T-cell (primary cell): ENCODE data around the gene LYZ. TPM values are rescaled to one million over a fixed set of nuclear protein-coding genes. Genes with fewer than 3 reads are reported as not detected.

Experiments
- ATAC-seq, 4 experiments: fragments of 200-7000 bp in 3 of 4; fragments of 150-1000 bp in 1 of 4; cut with Tn5 transposase; replicated peaks in 1 of 4; 1 replicate in 3 of 4; 2 replicates in 1 of 4; pipeline ENCODE4 v1.10.0; 2021; ENCODE audit warnings: moderate library complexity in 3 of 4, mild to moderate bottlenecking in 2 of 4, moderate number of reproducible peaks in 1 of 4
- CTCF ChIA-PET, 2 donors: fragments of 300-600 bp; sonication (Branson Sonifier 250); formaldehyde crosslinking; loops; one replicate each; lab custom pipeline; 2022; ENCODE audit warnings: antibody characterized with exemption in 2 of 2; lab: Charles Lee
- POLR2A ChIA-PET, 2 donors: fragments of 300-600 bp; sonication (Branson Sonifier 250); formaldehyde crosslinking; loops; one replicate each; lab custom pipeline; 2022; ENCODE audit warnings: antibody characterized with exemption in 2 of 2; lab: Charles Lee
- DNase-seq, 35 experiments: peaks; one replicate each; pipeline versions ENCODE4 v3.0.0 to v3.0.0-alpha.2; 2013 to 2023
- H3K27ac ChIP-seq: one replicate; pipeline ENCODE4 v1.5.1; 2013; ENCODE audit warnings: low read length
- H3K27me3 ChIP-seq, 2 experiments: replicated peaks in 1 of 2; 1 replicate in 1 of 2; 2 replicates in 1 of 2; pipeline versions ENCODE4 v1.6.1 to v1.7.0; 2013; ENCODE audit warnings: low read length in 1 of 2, mixed read lengths in 1 of 2; ENCODE audit not compliant: control insufficient read depth in 2 of 2, insufficient read depth in 2 of 2; ENCODE audit errors: extremely low read depth in 1 of 2
- H3K36me3 ChIP-seq, 2 donors: 1 replicate in 1 of 2; 2 replicates in 1 of 2; pipeline versions ENCODE4 v1.6.1 to v1.7.0; 2013; ENCODE audit warnings: low read length in 1 of 2; ENCODE audit not compliant: control insufficient read depth in 2 of 2, insufficient read depth in 1 of 2; ENCODE audit errors: extremely low read depth in 1 of 2
- H3K4me1 ChIP-seq, 2 experiments: 1 replicate in 1 of 2; 2 replicates in 1 of 2; pipeline versions ENCODE4 v1.6.1 to v1.7.0; 2013; ENCODE audit warnings: low read length in 2 of 2, mixed read lengths in 1 of 2; ENCODE audit not compliant: insufficient read depth in 2 of 2, control insufficient read depth in 1 of 2; ENCODE audit errors: extremely low read depth in 1 of 2
- H3K4me3 ChIP-seq, 2 donors: 1 replicate in 1 of 2; 2 replicates in 1 of 2; pipeline versions ENCODE4 v1.5.1 to v1.7.0; 2013; ENCODE audit warnings: mild to moderate bottlenecking in 2 of 2, low read length in 1 of 2, moderate library complexity in 1 of 2; ENCODE audit not compliant: control insufficient read depth in 1 of 2; ENCODE audit errors: extremely low read depth in 1 of 2
- H3K9me3 ChIP-seq: 2 replicates; pipeline ENCODE4 v1.7.0; 2013
- H3K27ac Mint-ChIP-seq, 2 donors: one replicate each; pipeline ENCODE4 v1.8.0; 2020 to 2021; ENCODE audit warnings: mild to moderate bottlenecking in 2 of 2, mixed read lengths in 2 of 2
- H3K27me3 Mint-ChIP-seq, 2 donors: one replicate each; pipeline ENCODE4 v1.8.0; 2021 to 2022; ENCODE audit warnings: mixed read lengths in 2 of 2
- H3K36me3 Mint-ChIP-seq: one replicate; pipeline ENCODE4 v1.8.0; 2021; ENCODE audit warnings: mixed read lengths
- H3K4me1 Mint-ChIP-seq, 3 donors: one replicate each; pipeline ENCODE4 v1.8.0; 2020 to 2022; ENCODE audit warnings: mixed read lengths in 3 of 3, mild to moderate bottlenecking in 1 of 3
- H3K4me3 Mint-ChIP-seq, 3 donors: one replicate each; pipeline ENCODE4 v1.8.0; 2020 to 2022; ENCODE audit warnings: mild to moderate bottlenecking in 3 of 3, mixed read lengths in 3 of 3, moderate library complexity in 3 of 3
- H3K9me3 Mint-ChIP-seq, 3 donors: one replicate each; pipeline ENCODE4 v1.8.0; 2020 to 2022; ENCODE audit warnings: mixed read lengths in 3 of 3
- WGBS: methylation state at CpG from one replicate; pipeline ENCODE4 v1.1.5; 2013; ENCODE audit warnings: missing lambda C conversion rate; ENCODE audit not compliant: insufficient coverage; 5-methylcytosine and 5-hydroxymethylcytosine counted together
- total RNA-seq, 35 experiments: library from RNA in 6 of 35; stranded (reverse) in 6 of 35; fragments of 120-200 nt in 1 of 35; gene quantifications; one replicate each; pipeline versions ENCODE4 v1.2.1 to v1.2.4 and lab custom pipeline; 2013 to 2026

Gene LYZ
- total RNA-seq, 5 donors from 2014 or later (not counting 1 experiment from before 2014, with no cell fraction given) = 3.4 to 17.4 (median 5.0) TPM

DNA sequence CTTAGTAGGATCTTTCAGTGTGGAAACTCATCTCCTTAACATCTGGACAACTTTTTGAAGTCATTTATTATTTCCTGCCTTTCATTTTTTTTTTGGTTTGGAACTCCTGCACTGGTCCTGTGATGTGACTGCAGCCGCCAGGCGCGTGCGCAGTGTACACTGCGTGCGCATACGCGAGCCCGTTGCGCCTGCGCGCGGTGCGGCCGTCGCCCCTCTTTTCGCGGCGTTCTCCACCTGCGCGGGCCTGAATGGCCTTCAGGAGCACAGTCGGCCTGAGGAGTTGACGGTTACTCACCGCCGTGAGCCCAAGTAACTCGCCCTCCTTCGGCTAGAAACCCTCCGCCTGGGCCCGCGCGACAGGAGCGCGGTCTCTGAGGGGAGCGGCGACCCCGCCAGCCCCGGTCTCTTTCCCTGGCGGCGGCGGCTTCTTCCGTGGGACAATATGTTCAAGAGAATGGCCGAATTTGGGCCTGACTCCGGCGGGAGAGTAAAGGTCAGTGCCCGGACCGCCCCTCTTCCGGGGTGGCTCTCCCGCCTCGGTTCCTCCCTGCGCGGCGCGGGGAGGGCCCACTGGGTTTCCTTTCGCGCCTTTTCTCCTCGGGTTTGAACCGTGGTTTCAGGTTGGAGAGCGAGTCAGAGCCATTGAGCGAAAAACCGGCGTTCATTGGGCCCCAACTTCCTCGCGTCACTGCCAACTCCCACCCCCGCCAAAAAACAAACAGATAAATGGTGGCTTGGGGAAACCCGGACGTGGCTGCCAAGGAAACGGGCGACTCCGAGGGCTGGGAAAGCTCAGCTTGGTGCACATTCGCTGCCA is 11.6 kb downstream of the LYZ start, which contains the start of gene YEATS4:
YEATS4 (plus strand) TSS at position 213 of the 817 bp plus-strand sequence; CDS start at position 443, 230 bp downstream.
- Histone ChIP-seq H3K4me1 (peaks cover 8 to 25% of the 10 kb centered on the region in 2 experiments), H3K9me3 (no peaks in the 10 kb centered on the region), H3K4me3 (peak within 1 kb of the TSS; percentile 64 to 97), H3K27me3 (no peaks in the 10 kb centered on the region), H3K36me3 (peaks cover 0 to 2% of the 10 kb centered on the region in 2 donors), H3K27ac (peak within 1 kb of the TSS; percentile 99)
- Mint-ChIP-seq H3K4me3 (peak within 1 kb of the TSS; percentile 82 to 89 (median 88)), H3K9me3 (no peaks in the 10 kb centered on the region), H3K27me3 (peaks cover under 1% of the 10 kb centered on the region in 2 donors), H3K36me3 (peaks cover 4% of the 10 kb centered on the region), H3K27ac (peak within 1 kb of the TSS; percentile 82 to 87), H3K4me1 (peaks cover 26 to 38% (median 27%) of the 10 kb centered on the region in 3 donors)
- ATAC-seq (peak; percentile 85 to 90 (median 90)), DNase-seq (peak; percentile 59 to 93 (median 83))
- under 1% methylated on average over 69 of the region's 70 CpGs for WGBS
- ChIA-PET CTCF (interaction anchor here in 1 of 2 donors (0.7 to 3.9 kb wide), 2 partner anchors 67 to 210 kb away, joined by 4 to 94 read pairs; no protein-coding TSS in a partner anchor), POLR2A (interaction anchor here in 1 of 2 donors (1.0 to 2.2 kb wide), 2 partner anchors 29 to 211 kb away, joined by 3 to 8 read pairs; no protein-coding TSS in a partner anchor)

DNA sequence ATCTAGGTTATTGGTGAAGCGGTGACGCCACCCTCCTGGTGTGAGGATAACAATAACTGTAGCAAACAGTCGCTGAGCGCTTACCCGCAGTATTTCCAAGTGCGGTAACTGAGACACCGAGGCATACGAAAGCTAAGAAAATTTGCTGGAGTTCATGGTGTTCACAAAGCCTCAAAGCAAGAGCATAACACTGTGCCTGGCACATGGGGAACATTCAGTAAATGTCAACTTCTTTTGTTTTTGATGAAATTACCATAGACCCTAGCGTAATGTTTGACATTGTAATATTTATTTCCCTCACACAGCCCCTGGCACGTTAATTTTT is 12.1 kb downstream of the LYZ start:
- WGBS = 0% methylated on average over 8 of the region's 10 CpGs
- H3K4me3 Mint-ChIP-seq = peak overlapping the region; percentile 82 to 89 (median 88)
- H3K27ac Mint-ChIP-seq = peak overlapping the region; percentile 82 to 87
- Histone ChIP-seq H3K36me3 (peaks cover 0 to 2% of the 10 kb centered on the region in 2 donors), H3K27ac (peak overlapping the region; percentile 99), H3K27me3 (no peaks in the 10 kb centered on the region), H3K4me1 (peaks cover 8 to 25% of the 10 kb centered on the region in 2 experiments), H3K4me3 (peak overlapping the region; percentile 64 to 97), H3K9me3 (no peaks in the 10 kb centered on the region)
- H3K9me3 Mint-ChIP-seq = no peaks in the 10 kb centered on the region
- DNase-seq (no peak), ATAC-seq (no peak)
- ChIA-PET POLR2A (interaction anchor here in 1 of 2 donors (1.0 to 2.2 kb wide), 2 partner anchors 29 to 210 kb away, joined by 3 to 8 read pairs; no protein-coding TSS in a partner anchor), CTCF (interaction anchor here in 1 of 2 donors (0.7 kb wide), 1 partner anchor 67 kb away, joined by 4 read pairs; no protein-coding TSS in a partner anchor)
- peaks cover 26 to 38% (median 27%) of the 10 kb centered on the region in 3 donors for H3K4me1 Mint-ChIP-seq
- peaks cover 4% of the 10 kb centered on the region for H3K36me3 Mint-ChIP-seq
- no peaks in the 10 kb centered on the region for H3K27me3 Mint-ChIP-seq

DNA sequence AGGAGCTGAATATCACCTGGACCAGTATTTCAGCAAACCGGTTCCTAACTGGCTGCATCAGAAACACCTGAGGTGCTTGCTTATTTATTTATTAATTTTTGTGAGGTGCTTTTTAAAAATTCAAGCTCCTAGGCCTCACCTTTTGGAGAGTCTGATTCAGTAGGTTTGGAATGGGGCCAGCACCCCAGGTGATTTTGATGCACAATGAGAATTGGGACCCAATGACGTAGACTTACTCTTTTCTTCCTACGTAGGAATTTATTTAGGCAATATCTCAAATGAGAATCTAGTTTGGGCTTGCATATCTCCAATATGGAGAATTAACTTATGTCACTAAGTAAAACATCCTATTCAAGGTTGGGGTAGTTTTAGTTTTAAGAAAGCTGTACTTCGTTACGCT is 18.6 kb downstream of the LYZ start:
- H3K36me3 Mint-ChIP-seq = peaks cover 37% of the 10 kb centered on the region
- no peak overlapping the region for H3K27ac Mint-ChIP-seq
- WGBS = no CpG with 5 or more reads among the region's 5 CpGs
- peaks cover 6 to 13% (median 8%) of the 10 kb centered on the region in 3 donors for H3K4me1 Mint-ChIP-seq
- no peak overlapping the region for H3K27ac ChIP-seq
- CTCF ChIA-PET = interaction anchor here (0.6 to 1.4 kb wide), 5 partner anchors 9 to 213 kb away, joined by 3 to 6 read pairs (median 3); no protein-coding TSS in a partner anchor
- no peaks in the 10 kb centered on the region for H3K9me3 Mint-ChIP-seq
- POLR2A ChIA-PET = no interaction called here
- no peak overlapping the region for H3K4me3 Mint-ChIP-seq
- DNase-seq = no peak
- H3K36me3 ChIP-seq = peaks cover 2 to 40% of the 10 kb centered on the region in 2 donors
- no peaks in the 10 kb centered on the region for H3K9me3 ChIP-seq
- ATAC-seq = no peak
- H3K4me3 ChIP-seq = no peak overlapping the region
- H3K27me3 ChIP-seq = no peaks in the 10 kb centered on the region
- no peaks in the 10 kb centered on the region for H3K27me3 Mint-ChIP-seq
- no peaks in the 10 kb centered on the region for H3K4me1 ChIP-seq

DNA sequence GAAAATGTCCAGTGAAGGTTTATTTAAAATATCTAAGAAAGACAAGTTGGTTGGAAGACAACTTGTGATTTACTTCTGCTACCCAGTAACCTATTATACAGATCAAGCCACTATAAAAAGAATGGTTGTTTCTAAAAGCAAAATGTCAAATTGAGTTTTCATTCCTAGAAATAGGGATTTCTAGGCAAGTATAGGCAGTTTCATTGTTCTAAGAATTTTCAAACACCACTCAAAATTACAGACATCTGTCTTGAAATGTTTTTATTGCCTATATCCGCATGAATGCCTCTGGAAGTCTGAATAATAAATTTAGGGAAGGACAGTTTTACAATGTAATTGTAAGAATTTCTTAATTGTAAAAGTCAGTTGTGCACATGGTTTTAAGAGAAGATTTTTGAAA is 20.0 kb downstream of the LYZ start:
- H3K4me1 Mint-ChIP-seq = peaks cover 4 to 13% (median 8%) of the 10 kb centered on the region in 3 donors

DNA sequence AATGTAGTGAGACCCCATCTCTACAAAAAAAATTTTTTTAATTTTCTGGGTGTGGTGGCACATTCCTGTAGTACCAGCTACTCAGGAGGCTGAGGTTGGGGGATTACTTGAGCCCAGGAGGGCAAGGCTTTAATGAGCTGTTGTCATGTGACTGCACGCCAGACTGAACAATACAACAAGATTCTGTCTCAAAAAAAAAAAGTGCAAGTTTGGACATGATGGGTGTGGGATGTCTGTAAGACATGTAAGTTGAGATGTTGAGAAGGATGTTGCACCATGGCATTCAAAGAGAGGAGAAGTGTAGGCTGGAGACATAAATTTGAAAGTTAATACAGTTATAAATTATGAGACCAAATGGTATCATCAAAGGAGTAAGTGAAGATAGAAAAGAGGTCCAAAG is 34.9 kb downstream of the LYZ start:
- Histone ChIP-seq H3K27ac (no peak overlapping the region), H3K36me3 (peaks cover 0 to 16% of the 10 kb centered on the region in 2 donors), H3K9me3 (no peaks in the 10 kb centered on the region), H3K4me1 (no peaks in the 10 kb centered on the region), H3K27me3 (no peaks in the 10 kb centered on the region), H3K4me3 (no peak overlapping the region)
- no CpG with 5 or more reads among the region's 1 CpG for WGBS
- Mint-ChIP-seq H3K27me3 (no peaks in the 10 kb centered on the region), H3K36me3 (peaks cover 55% of the 10 kb centered on the region), H3K4me1 (peaks cover 0 to 20% (median 0%) of the 10 kb centered on the region in 3 donors), H3K9me3 (no peaks in the 10 kb centered on the region), H3K27ac (no peak overlapping the region), H3K4me3 (no peak overlapping the region)
- ATAC-seq = no peak
- DNase-seq = no peak
- POLR2A ChIA-PET = no interaction called here
- CTCF ChIA-PET = interaction anchor here in 1 of 2 donors (0.6 kb wide), 1 partner anchor 242 kb away, joined by 3 read pairs; no protein-coding TSS in a partner anchor

More for the DNA sequence above, 20.0 kb downstream of the LYZ start:
- H3K9me3 ChIP-seq = no peaks in the 10 kb centered on the region
- no peak for DNase-seq
- no peaks in the 10 kb centered on the region for H3K4me1 ChIP-seq
- ChIA-PET POLR2A (interaction anchor here (0.6 kb wide), 2 partner anchors 203 to 1019 kb away, joined by 4 to 5 read pairs; no protein-coding TSS in a partner anchor), CTCF (interaction anchor here in 1 of 2 donors (1.4 kb wide), 1 partner anchor 10 kb away, joined by 3 read pairs; no protein-coding TSS in a partner anchor)
- no CpG with 5 or more reads among the region's 1 CpG for WGBS
- no peak overlapping the region for H3K4me3 Mint-ChIP-seq
- no peak overlapping the region for H3K4me3 ChIP-seq
- no peak for ATAC-seq
- no peaks in the 10 kb centered on the region for H3K27me3 ChIP-seq
- no peak overlapping the region for H3K27ac ChIP-seq
- H3K9me3 Mint-ChIP-seq = no peaks in the 10 kb centered on the region
- H3K36me3 ChIP-seq = peaks cover 2 to 45% of the 10 kb centered on the region in 2 donors
- no peaks in the 10 kb centered on the region for H3K27me3 Mint-ChIP-seq
- H3K27ac Mint-ChIP-seq = no peak overlapping the region
- H3K36me3 Mint-ChIP-seq = peaks cover 48% of the 10 kb centered on the region

DNA sequence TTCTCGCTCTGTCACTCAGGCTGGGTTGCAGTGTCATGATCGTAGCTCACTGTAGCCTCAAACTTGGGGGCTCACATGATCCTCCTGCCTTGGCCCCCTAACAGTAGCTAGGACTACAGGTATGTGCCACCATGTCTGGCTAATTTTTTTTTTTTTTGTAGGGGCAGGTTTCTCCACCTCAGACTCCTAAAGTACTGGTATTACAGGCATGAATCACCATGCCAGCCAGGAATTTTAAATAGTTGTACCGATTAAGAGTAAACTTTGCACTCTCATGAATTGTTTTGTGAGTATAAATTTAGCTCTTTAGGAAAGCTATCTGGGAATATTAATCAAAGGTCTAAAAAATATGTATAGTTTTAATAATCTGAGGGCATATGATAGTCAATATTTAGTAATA is 36.9 kb downstream of the LYZ start:
- H3K27ac ChIP-seq = no peak overlapping the region
- Mint-ChIP-seq H3K36me3 (peaks cover 44% of the 10 kb centered on the region), H3K4me3 (no peak overlapping the region), H3K9me3 (no peaks in the 10 kb centered on the region), H3K27me3 (no peaks in the 10 kb centered on the region), H3K27ac (no peak overlapping the region), H3K4me1 (peaks cover 0 to 6% (median 0%) of the 10 kb centered on the region in 3 donors)
- no peaks in the 10 kb centered on the region for H3K27me3 ChIP-seq
- no peak overlapping the region for H3K4me3 ChIP-seq
- no peaks in the 10 kb centered on the region for H3K9me3 ChIP-seq
- 100% methylated on average over 2 of the region's 3 CpGs for WGBS
- peaks cover 0 to 14% of the 10 kb centered on the region in 2 donors for H3K36me3 ChIP-seq
- ChIA-PET CTCF (no interaction called here), POLR2A (interaction anchor here in 1 of 2 donors (0.8 kb wide), 1 partner anchor 186 kb away, joined by 3 read pairs; no protein-coding TSS in a partner anchor)
- H3K4me1 ChIP-seq = no peaks in the 10 kb centered on the region
- ATAC-seq (no peak), DNase-seq (no peak)
